Smooth muscle cell (in vitro differentiated cells): ENCODE results near the gene ANXA3. TPM values are rescaled to one million over a fixed set of nuclear protein-coding genes. Genes with fewer than 3 reads are reported as not detected.

Source experiments
- DNase-seq: peaks from one replicate; lab custom pipeline; 2025; ENCODE audit not compliant: unreplicated experiment; lab: John Stamatoyannopoulos, UW
- H2AFZ ChIP-seq: fragments of 200-600 bp; sonication (generic); 2 replicates; pipeline ENCODE4 v1.6.0; 2016; ENCODE audit warnings: antibody characterized with exemption, low read depth, mild to moderate bottlenecking
- H3F3A ChIP-seq: fragments of 200-600 bp; sonication (generic); 2 replicates; pipeline ENCODE4 v1.6.0; 2017; ENCODE audit warnings: antibody characterized with exemption, low read depth
- H3K27ac ChIP-seq: fragments of 200-600 bp; sonication (generic); 2 replicates; pipeline ENCODE4 v1.5.1; 2016; ENCODE audit warnings: low read depth, mild to moderate bottlenecking
- H3K27me3 ChIP-seq: fragments of 200-600 bp; sonication (generic); 2 replicates; pipeline ENCODE4 v1.6.1; 2016; ENCODE audit warnings: low read depth, mild to moderate bottlenecking
- H3K36me3 ChIP-seq: fragments of 200-600 bp; sonication (generic); 2 replicates; pipeline ENCODE4 v1.5.1; 2016; ENCODE audit warnings: low read depth
- H3K4me1 ChIP-seq: fragments of 200-600 bp; sonication (generic); 2 replicates; pipeline ENCODE4 v1.5.1; 2016; ENCODE audit warnings: low read depth
- H3K4me2 ChIP-seq: fragments of 200-600 bp; sonication (generic); 2 replicates; pipeline ENCODE4 v1.6.0; 2016; ENCODE audit warnings: mild to moderate bottlenecking
- H3K4me3 ChIP-seq: fragments of 200-600 bp; sonication (generic); 2 replicates; pipeline ENCODE4 v1.5.1; 2016; ENCODE audit warnings: mild to moderate bottlenecking
- H3K79me2 ChIP-seq: fragments of 200-600 bp; sonication (generic); 2 replicates; pipeline ENCODE4 v1.6.0; 2016; ENCODE audit warnings: low read depth, mild to moderate bottlenecking
- H3K9ac ChIP-seq: fragments of 200-600 bp; sonication (generic); 2 replicates; pipeline ENCODE4 v1.6.0; 2016; ENCODE audit warnings: low read depth
- H3K9me3 ChIP-seq: fragments of 200-600 bp; sonication (generic); replicated peaks from 2 replicates; pipeline ENCODE4 v1.5.1; 2016; ENCODE audit warnings: low read depth
- H4K20me1 ChIP-seq: fragments of 200-600 bp; sonication (generic); 2 replicates; pipeline ENCODE4 v1.6.0; 2016; ENCODE audit warnings: low read depth
- CTCF ChIP-seq: fragments of 200-600 bp; sonication (generic); IDR thresholded peaks from 2 replicates; pipeline ENCODE4 v1.5.1; 2017; ENCODE audit warnings: borderline replicate concordance, mild to moderate bottlenecking, antibody characterized with exemption; ENCODE audit not compliant: insufficient read depth, poor library complexity, severe bottlenecking
- WGBS: methylation state at CpG from one replicate; pipeline ENCODE4 v1.1.7; 2016; ENCODE audit warnings: low lambda C conversion rate; 5-methylcytosine and 5-hydroxymethylcytosine counted together
- polyA plus RNA-seq: library from polyadenylated mRNA; unstranded; fragments of >200 nt; fragmentation: Nextera tagmentation; extraction: Ambion mirVana; gene quantifications from 2 replicates; pipeline ENCODE4 v1.2.1, GENCODE V29; 2016
- total RNA-seq: library from RNA; depleted of rRNA; stranded (reverse); fragments of >200 nt; gene quantifications from 2 replicates; pipeline ENCODE4 v1.2.3, GENCODE V29; 2014

ANXA3 gene
- total and polyA plus RNA-seq, 2 experiments from 2014 or later, result 16.7 to 44.5 TPM

- Histone ChIP-seq H3K4me3 (no peak overlapping the region), H3K79me2 (no peaks in the 10 kb centered on the region), H3K4me2 (no peak overlapping the region), H4K20me1 (no peaks in the 10 kb centered on the region), H2AFZ (no peak overlapping the region), H3K36me3 (no peaks in the 10 kb centered on the region), H3F3A (no peaks in the 10 kb centered on the region), H3K9ac (no peak overlapping the region), H3K9me3 (no peaks in the 10 kb centered on the region), H3K4me1 (no peaks in the 10 kb centered on the region), H3K27me3 (no peaks in the 10 kb centered on the region), H3K27ac (no peak overlapping the region)
- 0% methylated on average over 1 of the region's 1 CpG for WGBS
- DNase-seq, result no peak
- no peak for TF ChIP-seq CTCF
Measured at GRCh38 chr4:78585633-78586032, 34.1 kb downstream of the ANXA3 start.

GRCh38 chr4:78588894-78589545, 37.5 kb downstream of the ANXA3 start:
- peaks cover 2% of the 10 kb centered on the region for H3K36me3 ChIP-seq
- DNase-seq, result no peak
- H3K4me3 ChIP-seq, result no peak overlapping the region
- no peak for TF ChIP-seq CTCF
- no peak overlapping the region for H3K9ac ChIP-seq
- no peak overlapping the region for H3K27ac ChIP-seq
- H3K4me1 ChIP-seq, result no peaks in the 10 kb centered on the region
- 66% methylated on average over 4 of the region's 4 CpGs for WGBS
- H3K9me3 ChIP-seq, result no peaks in the 10 kb centered on the region
- H3K27me3 ChIP-seq, result no peaks in the 10 kb centered on the region
- no peak overlapping the region for H3K4me2 ChIP-seq
- H4K20me1 ChIP-seq, result no peaks in the 10 kb centered on the region
- no peaks in the 10 kb centered on the region for H3K79me2 ChIP-seq
- H3F3A ChIP-seq, result no peaks in the 10 kb centered on the region
- no peak overlapping the region for H2AFZ ChIP-seq

- DNase-seq, result no peak
- no peak overlapping the region for H2AFZ ChIP-seq
- no peaks in the 10 kb centered on the region for H3K79me2 ChIP-seq
- H4K20me1 ChIP-seq, result no peaks in the 10 kb centered on the region
- H3K27me3 ChIP-seq, result no peaks in the 10 kb centered on the region
- 98% methylated on average over 2 of the region's 2 CpGs for WGBS
- no peak overlapping the region for H3K4me2 ChIP-seq
- no peak overlapping the region for H3K9ac ChIP-seq
- no peaks in the 10 kb centered on the region for H3K9me3 ChIP-seq
- H3K36me3 ChIP-seq, result peaks cover 5% of the 10 kb centered on the region
- no peaks in the 10 kb centered on the region for H3K4me1 ChIP-seq
- H3F3A ChIP-seq, result no peaks in the 10 kb centered on the region
- TF ChIP-seq CTCF, result no peak
- no peak overlapping the region for H3K27ac ChIP-seq
- H3K4me3 ChIP-seq, result no peak overlapping the region
Measured at GRCh38 chr4:78591404-78591803, 39.8 kb downstream of the ANXA3 start.

GRCh38 chr4:78592088-78592783, 40.7 kb downstream of the ANXA3 start:
- H4K20me1 ChIP-seq, result no peaks in the 10 kb centered on the region
- H3F3A ChIP-seq, result no peaks in the 10 kb centered on the region
- no peaks in the 10 kb centered on the region for H3K27me3 ChIP-seq
- 89% methylated on average over 3 of the region's 3 CpGs for WGBS
- H3K79me2 ChIP-seq, result no peaks in the 10 kb centered on the region
- H3K4me1 ChIP-seq, result no peaks in the 10 kb centered on the region
- H3K9me3 ChIP-seq, result no peaks in the 10 kb centered on the region
- DNase-seq, result no peak
- TF ChIP-seq CTCF, result peak; percentile 24
- H3K4me3 ChIP-seq, result no peak overlapping the region
- no peak overlapping the region for H3K27ac ChIP-seq
- peaks cover 5% of the 10 kb centered on the region for H3K36me3 ChIP-seq
- H3K4me2 ChIP-seq, result no peak overlapping the region
- no peak overlapping the region for H3K9ac ChIP-seq
- H2AFZ ChIP-seq, result no peak overlapping the region
